Right cardiac atrium (tissue), 5 donors: ENCODE results near the gene CLEC4G. TPM values are rescaled to one million over a fixed set of nuclear protein-coding genes. Genes with fewer than 3 reads are reported as not detected.

Source experiments
- ATAC-seq, 2 donors: fragments of 200-7000 bp; cut with Tn5 transposase; one replicate each; pipeline versions ENCODE4 v1.8.0 to v1.9.1; 2020; ENCODE audit warnings: moderate library complexity in 2 of 2, mild to moderate bottlenecking in 1 of 2
- DNase-seq, 3 donors: peaks; one replicate each; pipeline ENCODE4 v3.0.0-alpha.2; 2020
- H3K27ac ChIP-seq: one replicate; pipeline ENCODE4 v1.5.1; 2013; ENCODE audit warnings: mild to moderate bottlenecking, low read length, control low read depth, moderate library complexity
- H3K27me3 ChIP-seq: one replicate; pipeline ENCODE4 v1.6.1; 2013; ENCODE audit not compliant: control insufficient read depth, insufficient read depth
- H3K4me1 ChIP-seq: one replicate; pipeline ENCODE4 v1.6.1; 2013; ENCODE audit warnings: low read length; ENCODE audit not compliant: control insufficient read depth, insufficient read depth
- H3K4me3 ChIP-seq: one replicate; pipeline ENCODE4 v1.5.1; 2013; ENCODE audit warnings: low read length, control low read depth
- H3K9me3 ChIP-seq: one replicate; pipeline ENCODE4 v1.6.1; 2013; ENCODE audit warnings: low read length; ENCODE audit not compliant: control insufficient read depth
- WGBS: extraction: QIAGEN DNeasy Blood & Tissue Kit; methylation state at CpG from one replicate; pipeline ENCODE4 v1.1.7; 2013; 5-methylcytosine and 5-hydroxymethylcytosine counted together
- intact Hi-C, 4 donors: fragments of 100-400 bp; cut with DNase I; formaldehyde crosslinking; loops; one replicate each; pipeline versions ENCODE4 v1.11.0 to v1.14.0; 2022 to 2023
- polyA plus RNA-seq: library from polyadenylated mRNA; stranded (reverse); fragments of 200-250 nt; gene quantifications from one replicate; pipeline ENCODE4 v1.2.3, GENCODE V29; 2013
- total RNA-seq, 4 donors: library from RNA; stranded (reverse); fragmentation: NEBNext Ultra II Directional; extraction: Animal tissue kit (Norgen Biotek cat#: 25700); gene quantifications; one replicate each; pipeline ENCODE4 v1.2.1, GENCODE V29; 2021
- donor health status: healthy with polysubstance abuse.
- donor health status: DM: no; HTN: yes; CAD: no.
- donor health status: DM: no; HTN: no; CAD: no.
- donor health status: DM: no; HTN: yes; CAD: no; lungs with severe emphysema.
- donor health status: DM: yes; HTN: yes; CAD: no.

Gene CLEC4G
- total and polyA plus RNA-seq, 5 donors: 0.32 to 1.6 (median 0.89) TPM

DNA sequence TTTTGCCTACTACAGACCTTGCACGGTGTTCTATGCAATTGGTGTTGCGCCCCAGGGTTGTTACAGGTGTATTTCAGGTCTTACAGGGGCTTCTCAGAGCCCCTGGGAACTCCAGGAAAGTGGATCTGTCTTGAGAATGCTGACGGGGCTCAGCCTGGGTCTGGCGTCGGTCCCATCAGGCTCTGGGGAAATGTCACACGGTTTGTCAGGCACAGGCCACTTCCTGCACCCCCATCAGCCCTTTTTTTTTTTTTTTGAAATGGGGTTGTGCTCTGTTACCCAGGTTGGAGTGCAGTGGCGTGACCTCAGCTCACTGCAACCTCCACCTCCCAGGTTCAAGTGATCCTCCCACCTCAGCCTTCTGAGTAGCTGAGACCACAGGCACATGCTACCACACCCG lies 13.2 kb downstream of the CLEC4G start:
- intact Hi-C loops: no loop called here
- DNase-seq (no peak), ATAC-seq (no peak)
- 53% methylated on average over 8 of the region's 8 CpGs for WGBS
- no peaks in the 10 kb centered on the region for H3K4me1 ChIP-seq
- H3K4me3 ChIP-seq: no peak overlapping the region
- H3K27ac ChIP-seq: no peak overlapping the region
- H3K9me3 ChIP-seq: peaks cover 1% of the 10 kb centered on the region
- no peaks in the 10 kb centered on the region for H3K27me3 ChIP-seq

- WGBS: 88% methylated on average over 1 of the region's 1 CpG
- intact Hi-C loops: no loop called here
- ATAC-seq: no peak
Measured at GRCh38 chr19:7716762-7717161, 15.1 kb downstream of the CLEC4G start.

DNA sequence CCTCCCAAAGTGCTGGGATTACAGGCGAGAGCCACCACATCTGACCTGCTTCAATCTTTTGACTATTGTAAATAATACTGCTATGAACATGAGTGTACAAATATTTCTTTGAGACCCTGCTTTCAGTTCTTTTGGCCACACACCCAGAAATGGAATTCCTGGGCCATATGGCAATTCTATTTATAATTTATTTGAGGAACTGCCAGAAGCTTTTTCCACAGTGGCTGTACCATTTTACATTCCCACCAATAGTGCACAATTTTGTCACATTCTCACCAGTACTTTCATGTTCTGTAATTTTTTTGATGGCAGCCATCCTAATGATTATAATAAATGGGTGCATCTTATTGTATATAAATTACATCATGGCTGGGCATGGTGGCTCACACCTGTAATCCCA lies 16.2 kb downstream of the CLEC4G start:
- Histone ChIP-seq H3K27me3 (no peaks in the 10 kb centered on the region), H3K9me3 (peaks cover 1% of the 10 kb centered on the region), H3K4me3 (no peak overlapping the region), H3K27ac (no peak overlapping the region), H3K4me1 (no peaks in the 10 kb centered on the region)
- intact Hi-C loops: no loop called here
- DNase-seq (no peak), ATAC-seq (no peak)
- WGBS: 88% methylated on average over 1 of the region's 1 CpG

More at GRCh38 chr19:7716762-7717161, 15.1 kb downstream of the CLEC4G start:
- Histone ChIP-seq H3K27me3 (no peaks in the 10 kb centered on the region), H3K4me3 (no peak overlapping the region), H3K9me3 (peaks cover 1% of the 10 kb centered on the region), H3K4me1 (no peaks in the 10 kb centered on the region), H3K27ac (no peak overlapping the region)
- no peak for DNase-seq

GRCh38 chr19:7710616-7711015 lies 21.3 kb downstream of the CLEC4G start:
- Histone ChIP-seq H3K4me1 (no peaks in the 10 kb centered on the region), H3K4me3 (no peak overlapping the region), H3K27ac (no peak overlapping the region), H3K9me3 (no peaks in the 10 kb centered on the region), H3K27me3 (no peaks in the 10 kb centered on the region)
- 76% methylated on average over 5 of the region's 5 CpGs for WGBS
- DNase-seq (no peak), ATAC-seq (no peak)
- intact Hi-C loops: no loop called here

- Histone ChIP-seq H3K9me3 (no peaks in the 10 kb centered on the region), H3K27ac (no peak overlapping the region), H3K4me3 (no peak overlapping the region), H3K27me3 (no peaks in the 10 kb centered on the region), H3K4me1 (no peaks in the 10 kb centered on the region)
- intact Hi-C loops: no loop called here
- ATAC-seq (no peak), DNase-seq (no peak)
- WGBS: 70% methylated on average over 10 of the region's 10 CpGs
Measured at GRCh38 chr19:7709932-7710460, 21.9 kb downstream of the CLEC4G start.

- 48% methylated on average over 8 of the region's 8 CpGs for WGBS
- no peak overlapping the region for H3K4me3 ChIP-seq
- DNase-seq (no peak), ATAC-seq (peak; percentile 6 to 21)
- H3K27me3 ChIP-seq: no peaks in the 10 kb centered on the region
- intact Hi-C loops: no loop called here
- no peaks in the 10 kb centered on the region for H3K9me3 ChIP-seq
- H3K27ac ChIP-seq: no peak overlapping the region
- H3K4me1 ChIP-seq: no peaks in the 10 kb centered on the region
Measured at GRCh38 chr19:7706955-7707456, 24.9 kb downstream of the CLEC4G start.

DNA sequence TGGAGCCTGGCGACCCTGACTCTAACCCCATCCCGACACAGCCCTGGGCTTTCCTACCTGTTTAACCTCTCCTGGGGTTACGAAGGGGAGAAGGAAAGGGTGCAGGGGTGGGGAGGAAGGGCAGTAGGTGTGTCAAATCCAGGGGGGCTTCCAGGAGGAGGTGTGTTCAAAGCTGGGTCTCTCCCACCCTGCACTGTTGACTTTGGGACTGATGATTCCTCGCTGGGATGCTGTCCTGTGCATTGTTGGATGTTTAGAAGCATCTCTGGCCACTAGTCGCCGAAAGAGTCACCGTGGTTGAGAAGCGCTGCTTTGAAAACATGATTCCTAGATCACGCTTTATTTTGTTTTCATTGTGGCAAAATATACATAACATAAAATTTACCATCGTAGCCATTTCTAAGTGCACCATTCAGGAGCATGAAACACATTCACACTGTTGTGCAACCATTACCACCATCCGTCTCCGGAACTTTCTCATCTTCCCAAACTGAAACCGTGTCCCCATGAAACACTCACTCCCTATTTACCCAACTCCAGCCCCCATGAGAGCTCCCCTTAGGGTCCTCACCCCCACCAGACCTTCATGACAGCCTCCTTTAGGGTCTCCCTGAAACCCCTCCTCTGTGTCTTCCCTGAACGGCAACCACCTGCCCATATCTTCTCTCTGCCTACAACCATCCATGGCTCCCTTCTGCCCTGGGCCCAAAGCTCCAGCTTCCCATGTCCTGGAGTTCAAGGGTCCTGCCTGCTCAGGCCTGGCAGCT lies 25.5 kb downstream of the CLEC4G start:
- 73% methylated on average over 14 of the region's 14 CpGs for WGBS
- no peaks in the 10 kb centered on the region for H3K4me1 ChIP-seq
- intact Hi-C loops: no loop called here
- no peak overlapping the region for H3K4me3 ChIP-seq
- no peak overlapping the region for H3K27ac ChIP-seq
- no peaks in the 10 kb centered on the region for H3K9me3 ChIP-seq
- ATAC-seq (peak in 1 of 2 donors; percentile 14), DNase-seq (no peak)
- H3K27me3 ChIP-seq: no peaks in the 10 kb centered on the region

GRCh38 chr19:7705387-7706187 lies 26.3 kb downstream of the CLEC4G start:
- Histone ChIP-seq H3K9me3 (no peaks in the 10 kb centered on the region), H3K27ac (no peak overlapping the region), H3K4me1 (no peaks in the 10 kb centered on the region), H3K27me3 (no peaks in the 10 kb centered on the region), H3K4me3 (no peak overlapping the region)
- intact Hi-C loops: no loop called here
- 59% methylated on average over 24 of the region's 24 CpGs for WGBS
- peak; percentile 15 to 47 for ATAC-seq
- peak; percentile 46 to 73 (median 66) for DNase-seq

DNA sequence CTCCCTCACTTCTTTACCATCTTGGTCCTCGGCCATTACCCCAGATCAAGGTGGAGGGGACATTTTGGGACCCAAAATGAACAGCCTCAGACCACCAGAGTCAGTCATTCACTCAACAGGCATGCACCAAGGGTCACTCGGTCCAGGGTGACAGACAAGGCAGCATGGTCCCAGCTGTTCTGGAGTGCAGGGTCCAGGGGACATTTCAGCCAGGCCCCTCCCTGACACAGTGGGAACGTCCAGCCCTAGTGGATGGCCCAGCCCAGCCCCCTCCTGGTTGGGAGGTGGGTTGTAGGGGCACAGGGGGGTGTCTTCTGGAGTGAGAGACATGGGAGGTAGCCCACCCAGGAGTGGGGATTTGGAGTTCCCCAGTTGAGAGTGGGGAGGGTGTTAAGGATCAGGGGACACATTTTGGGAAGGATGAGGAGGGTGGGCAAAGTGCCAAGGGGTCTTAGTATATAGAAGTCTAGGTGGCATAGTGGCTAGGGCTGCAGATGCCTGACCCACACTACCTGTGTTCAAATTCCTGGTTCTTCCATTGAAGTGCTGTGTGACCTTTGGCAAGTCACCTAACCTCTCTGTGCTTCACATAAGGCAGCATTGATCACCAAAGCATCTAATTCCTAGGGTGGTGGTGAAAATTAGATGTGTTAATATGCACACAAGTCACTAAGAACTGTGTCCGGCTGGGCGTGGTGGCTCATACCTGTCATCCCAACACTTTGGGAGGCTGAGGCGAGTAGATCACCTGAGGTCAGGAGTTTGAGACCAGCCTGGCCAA lies 27.4 kb downstream of the CLEC4G start:
- no peak for DNase-seq
- H3K4me3 ChIP-seq: no peak overlapping the region
- H3K4me1 ChIP-seq: no peaks in the 10 kb centered on the region
- H3K27me3 ChIP-seq: no peaks in the 10 kb centered on the region
- no peak for ATAC-seq
- 77% methylated on average over 6 of the region's 6 CpGs for WGBS
- no peak overlapping the region for H3K27ac ChIP-seq
- no peaks in the 10 kb centered on the region for H3K9me3 ChIP-seq
- intact Hi-C loops: no loop called here

DNA sequence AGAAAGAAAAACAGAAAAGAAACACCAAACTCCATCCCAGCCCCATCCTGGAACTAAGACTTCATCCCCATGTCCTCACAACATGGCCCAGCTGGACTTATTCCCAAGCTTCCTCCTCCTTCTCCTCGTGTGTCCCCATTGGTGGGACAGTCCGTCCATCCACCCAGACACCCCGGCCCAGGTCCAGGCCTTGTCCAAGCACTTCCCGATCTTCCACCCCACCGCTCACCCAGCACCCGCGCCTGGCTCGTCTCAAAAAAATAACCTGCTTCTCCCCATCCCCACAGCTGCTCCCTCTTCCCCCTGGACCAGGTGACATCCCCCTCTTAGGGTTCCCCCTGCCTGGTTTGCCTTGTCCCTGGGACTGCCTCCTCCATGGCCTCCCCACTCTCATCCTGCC lies 28.6 kb downstream of the CLEC4G start:
- intact Hi-C loops: no loop called here

More for the DNA sequence above, 28.6 kb downstream of the CLEC4G start:
- H3K4me1 ChIP-seq: no peaks in the 10 kb centered on the region
- WGBS: 59% methylated on average over 8 of the region's 8 CpGs
- no peak overlapping the region for H3K4me3 ChIP-seq
- no peaks in the 10 kb centered on the region for H3K9me3 ChIP-seq
- DNase-seq (no peak), ATAC-seq (no peak)
- no peaks in the 10 kb centered on the region for H3K27me3 ChIP-seq
- H3K27ac ChIP-seq: no peak overlapping the region
